ENCODE data around the gene ABHD14A.

DNA sequence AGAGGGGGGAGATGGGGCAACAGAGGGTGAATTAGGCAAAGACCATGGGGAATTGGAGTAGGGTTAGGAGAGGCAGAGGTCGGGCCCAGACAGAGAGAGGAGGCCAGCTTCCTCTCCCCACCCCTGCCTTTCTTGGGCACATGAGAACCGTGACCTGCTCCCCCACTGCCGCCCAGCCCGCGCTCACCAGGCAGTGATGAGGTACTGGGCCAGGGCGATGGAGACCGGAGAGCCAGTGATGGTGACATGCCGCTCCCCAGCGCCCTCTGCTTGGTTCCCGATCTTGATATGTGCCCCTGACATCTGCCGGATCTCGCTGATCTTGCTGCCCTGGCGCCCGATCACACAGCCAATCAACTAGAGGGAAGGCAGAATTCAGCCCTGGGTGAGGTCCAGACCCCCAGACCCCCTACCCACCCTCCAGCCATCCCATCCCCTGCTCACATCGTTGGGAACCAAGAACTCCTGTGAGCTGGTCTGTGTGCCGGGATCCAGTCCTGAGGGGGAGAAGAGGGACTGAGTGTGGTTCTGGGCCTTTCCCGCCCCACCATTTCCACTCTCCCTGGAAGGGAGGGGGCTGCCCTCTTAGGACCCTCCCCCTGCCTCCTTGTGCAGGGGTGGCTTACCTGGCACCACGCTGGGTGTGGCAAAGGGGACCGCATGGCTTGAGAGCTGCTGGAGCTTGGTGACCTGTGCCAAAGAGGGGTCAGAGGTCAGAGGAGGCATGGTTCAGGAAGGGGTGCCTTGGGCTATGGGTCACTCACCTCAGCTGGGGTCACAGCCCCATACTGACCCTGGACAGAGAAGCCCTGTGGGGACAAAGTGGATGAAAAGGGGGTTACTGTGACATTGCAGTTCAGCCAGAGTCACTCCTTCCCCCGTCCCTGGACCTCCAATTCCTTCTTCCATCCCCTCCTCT is 16.0 kb upstream of the ABHD14A start:
- no peak for TF ChIP-seq TEAD4 (IDR thresholded peaks at IDR 0.05)
- TF ChIP-seq EP300 (IDR thresholded peaks at IDR 0.05; ENCODE audit: borderline replicate concordance), result no peak
- TF ChIP-seq NFIC (IDR thresholded peaks at IDR 0.05), result no peak
- TF ChIP-seq TAF1 (IDR thresholded peaks at IDR 0.05; ENCODE audit: low read depth), result no peak
- TF ChIP-seq, protein P1, sequence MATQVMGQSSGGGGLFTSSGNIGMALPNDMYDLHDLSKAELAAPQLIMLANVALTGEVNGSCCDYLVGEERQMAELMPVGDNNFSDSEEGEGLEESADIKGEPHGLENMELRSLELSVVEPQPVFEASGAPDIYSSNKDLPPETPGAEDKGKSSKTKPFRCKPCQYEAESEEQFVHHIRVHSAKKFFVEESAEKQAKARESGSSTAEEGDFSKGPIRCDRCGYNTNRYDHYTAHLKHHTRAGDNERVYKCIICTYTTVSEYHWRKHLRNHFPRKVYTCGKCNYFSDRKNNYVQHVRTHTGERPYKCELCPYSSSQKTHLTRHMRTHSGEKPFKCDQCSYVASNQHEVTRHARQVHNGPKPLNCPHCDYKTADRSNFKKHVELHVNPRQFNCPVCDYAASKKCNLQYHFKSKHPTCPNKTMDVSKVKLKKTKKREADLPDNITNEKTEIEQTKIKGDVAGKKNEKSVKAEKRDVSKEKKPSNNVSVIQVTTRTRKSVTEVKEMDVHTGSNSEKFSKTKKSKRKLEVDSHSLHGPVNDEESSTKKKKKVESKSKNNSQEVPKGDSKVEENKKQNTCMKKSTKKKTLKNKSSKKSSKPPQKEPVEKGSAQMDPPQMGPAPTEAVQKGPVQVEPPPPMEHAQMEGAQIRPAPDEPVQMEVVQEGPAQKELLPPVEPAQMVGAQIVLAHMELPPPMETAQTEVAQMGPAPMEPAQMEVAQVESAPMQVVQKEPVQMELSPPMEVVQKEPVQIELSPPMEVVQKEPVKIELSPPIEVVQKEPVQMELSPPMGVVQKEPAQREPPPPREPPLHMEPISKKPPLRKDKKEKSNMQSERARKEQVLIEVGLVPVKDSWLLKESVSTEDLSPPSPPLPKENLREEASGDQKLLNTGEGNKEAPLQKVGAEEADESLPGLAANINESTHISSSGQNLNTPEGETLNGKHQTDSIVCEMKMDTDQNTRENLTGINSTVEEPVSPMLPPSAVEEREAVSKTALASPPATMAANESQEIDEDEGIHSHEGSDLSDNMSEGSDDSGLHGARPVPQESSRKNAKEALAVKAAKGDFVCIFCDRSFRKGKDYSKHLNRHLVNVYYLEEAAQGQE (IDR thresholded peaks at IDR 0.05; ENCODE audit: low read depth), result no peak
- TF ChIP-seq RAD21 (IDR thresholded peaks at IDR 0.05; ENCODE audit: low read depth), result no peak
- no peak for TF ChIP-seq CREB1 (IDR thresholded peaks at IDR 0.05; ENCODE audit: low read depth)
- TF ChIP-seq, protein P2, sequence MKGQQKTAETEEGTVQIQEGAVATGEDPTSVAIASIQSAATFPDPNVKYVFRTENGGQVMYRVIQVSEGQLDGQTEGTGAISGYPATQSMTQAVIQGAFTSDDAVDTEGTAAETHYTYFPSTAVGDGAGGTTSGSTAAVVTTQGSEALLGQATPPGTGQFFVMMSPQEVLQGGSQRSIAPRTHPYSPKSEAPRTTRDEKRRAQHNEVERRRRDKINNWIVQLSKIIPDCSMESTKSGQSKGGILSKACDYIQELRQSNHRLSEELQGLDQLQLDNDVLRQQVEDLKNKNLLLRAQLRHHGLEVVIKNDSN (IDR thresholded peaks at IDR 0.05), result no peak
- TF ChIP-seq ZBTB7A (IDR thresholded peaks at IDR 0.05; ENCODE audit: low read depth), result no peak
- TF ChIP-seq, protein P3, sequence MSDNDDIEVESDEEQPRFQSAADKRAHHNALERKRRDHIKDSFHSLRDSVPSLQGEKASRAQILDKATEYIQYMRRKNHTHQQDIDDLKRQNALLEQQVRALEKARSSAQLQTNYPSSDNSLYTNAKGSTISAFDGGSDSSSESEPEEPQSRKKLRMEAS (IDR thresholded peaks at IDR 0.05), result no peak
